GM21576 (cell line): ENCODE measurements around the gene TEX9.
"Not testable (repeated sequence)": the region's sequence is repeated elsewhere in the genome, so short reads cannot be mapped to it uniquely, and the experiment has no call there.

Experiments
- ATAC-seq: cut with Tn5 transposase; IDR thresholded peaks from one replicate; pipeline ENCODE4 v1.9.1; 2021; ENCODE audit warnings: mild to moderate bottlenecking, moderate library complexity; ENCODE audit not compliant: unreplicated experiment

Gene TEX9

GRCh38 chr15:56365075-56365711 lies at the start of gene TEX9:
TSS of gene TEX9 (plus strand) at chr15:56365426. CDS start at chr15:56365451, 25 bp downstream.
- ATAC-seq, result peak; percentile 89

- ATAC-seq, result not testable (repeated sequence)
Measured at GRCh38 chr15:56316561-56316960, 48.7 kb upstream of the TEX9 start.

GRCh38 chr15:56320316-56320715 lies 44.9 kb upstream of the TEX9 start:
- ATAC-seq, result no peak

GRCh38 chr15:56320861-56321260 lies 44.4 kb upstream of the TEX9 start:
- no peak for ATAC-seq

- no peak for ATAC-seq
Measured at GRCh38 chr15:56322444-56322843, 42.8 kb upstream of the TEX9 start.

GRCh38 chr15:56323435-56323834 lies 41.8 kb upstream of the TEX9 start:
- ATAC-seq, result no peak

GRCh38 chr15:56325186-56325585 lies 40.0 kb upstream of the TEX9 start:
- no peak for ATAC-seq

- no peak for ATAC-seq
Measured at GRCh38 chr15:56327721-56328502, 37.3 kb upstream of the TEX9 start.

GRCh38 chr15:56337084-56337725 lies 28.0 kb upstream of the TEX9 start:
- no peak for ATAC-seq

- ATAC-seq, result no peak
Measured at GRCh38 chr15:56339594-56339993, 25.6 kb upstream of the TEX9 start.

- ATAC-seq, result no peak
Measured at GRCh38 chr15:56341201-56341600, 24.0 kb upstream of the TEX9 start.

- ATAC-seq, result no peak
Measured at GRCh38 chr15:56342653-56343052, 22.6 kb upstream of the TEX9 start.

- ATAC-seq, result no peak
Measured at GRCh38 chr15:56343879-56344278, 21.3 kb upstream of the TEX9 start.

- no peak for ATAC-seq
Measured at GRCh38 chr15:56344336-56344735, 20.9 kb upstream of the TEX9 start.

GRCh38 chr15:56346414-56346813 lies 18.8 kb upstream of the TEX9 start:
- ATAC-seq, result no peak

- ATAC-seq, result no peak
Measured at GRCh38 chr15:56349554-56349953, 15.7 kb upstream of the TEX9 start.

GRCh38 chr15:56351353-56351752 lies 13.9 kb upstream of the TEX9 start:
- no peak for ATAC-seq

- ATAC-seq, result no peak
Measured at GRCh38 chr15:56351957-56352506, 13.2 kb upstream of the TEX9 start.

- ATAC-seq, result no peak
Measured at GRCh38 chr15:56353119-56353518, 12.1 kb upstream of the TEX9 start.

GRCh38 chr15:56353740-56354139 lies 11.5 kb upstream of the TEX9 start:
- no peak for ATAC-seq

GRCh38 chr15:56356616-56357015 lies 8.6 kb upstream of the TEX9 start:
- ATAC-seq, result no peak

GRCh38 chr15:56358604-56359003 lies 6.6 kb upstream of the TEX9 start:
- no peak for ATAC-seq
